Measurements from ENCODE around the gene APOL1.

The APOL1 gene

GRCh38 chr22:36274531-36274930 lies 21.6 kb downstream of the APOL1 start:
- no peak for DNase-seq (ENCODE audit: low spot score)
- no peak for TF ChIP-seq CTCF (IDR thresholded peaks at IDR 0.05; ENCODE audit: extremely low read depth, insufficient read depth, missing control alignments)
- in situ Hi-C loops (cut with MboI; ENCODE audit: low pct_unique_long_range_greater_than_20kb, low sequenced_read_pairs, unreplicated experiment) = no loop called here

GRCh38 chr22:36277482-36278291 lies 24.8 kb downstream of the APOL1 start:
- DNase-seq (ENCODE audit: low spot score) = peak; percentile 80

GRCh38 chr22:36279219-36279666 lies 26.3 kb downstream of the APOL1 start:
- DNase-seq (ENCODE audit: low spot score) = no peak
- no peak for TF ChIP-seq CTCF (IDR thresholded peaks at IDR 0.05; ENCODE audit: extremely low read depth, insufficient read depth, missing control alignments)
- in situ Hi-C loops (cut with MboI; ENCODE audit: low pct_unique_long_range_greater_than_20kb, low sequenced_read_pairs, unreplicated experiment) = no loop called here

More at GRCh38 chr22:36277482-36278291, 24.8 kb downstream of the APOL1 start:
- in situ Hi-C loops (cut with MboI; ENCODE audit: low pct_unique_long_range_greater_than_20kb, low sequenced_read_pairs, unreplicated experiment) = no loop called here
- peak; percentile 83 for TF ChIP-seq CTCF (IDR thresholded peaks at IDR 0.05; ENCODE audit: extremely low read depth, insufficient read depth, missing control alignments)

- DNase-seq (ENCODE audit: low spot score) = no peak
- in situ Hi-C loops (cut with MboI; ENCODE audit: low pct_unique_long_range_greater_than_20kb, low sequenced_read_pairs, unreplicated experiment) = no loop called here
- TF ChIP-seq CTCF (IDR thresholded peaks at IDR 0.05; ENCODE audit: extremely low read depth, insufficient read depth, missing control alignments) = no peak
Measured at GRCh38 chr22:36280379-36280778, 27.4 kb downstream of the APOL1 start.

- no peak for DNase-seq (ENCODE audit: low spot score)
- TF ChIP-seq CTCF (IDR thresholded peaks at IDR 0.05; ENCODE audit: extremely low read depth, insufficient read depth, missing control alignments) = no peak
- in situ Hi-C loops (cut with MboI; ENCODE audit: low pct_unique_long_range_greater_than_20kb, low sequenced_read_pairs, unreplicated experiment) = no loop called here
Measured at GRCh38 chr22:36281781-36282327, 28.9 kb downstream of the APOL1 start.

- in situ Hi-C loops (cut with MboI; ENCODE audit: low pct_unique_long_range_greater_than_20kb, low sequenced_read_pairs, unreplicated experiment) = no loop called here
- TF ChIP-seq CTCF (IDR thresholded peaks at IDR 0.05; ENCODE audit: extremely low read depth, insufficient read depth, missing control alignments) = no peak
- no peak for DNase-seq (ENCODE audit: low spot score)
Measured at GRCh38 chr22:36282328-36282831, 29.4 kb downstream of the APOL1 start.
